HFFc6 (cell line): ENCODE data around the gene TPST2. TPM values are rescaled to one million over a fixed set of nuclear protein-coding genes. Genes with fewer than 3 reads are reported as not detected.
"Not testable (repeated sequence)": the region's sequence is repeated elsewhere in the genome, so short reads cannot be mapped to it uniquely, and the experiment has no call there.

Experiments used
- DNase-seq: peaks from one replicate; pipeline ENCODE4 v3.0.0-alpha.2; 2018
- H3K27ac Mint-ChIP-seq: 2 replicates; pipeline ENCODE4 v1.8.0; 2020; ENCODE audit warnings: mild to moderate bottlenecking, mixed read lengths
- H3K27me3 Mint-ChIP-seq: 2 replicates; pipeline ENCODE4 v1.8.0; 2021; ENCODE audit warnings: mild to moderate bottlenecking, moderate library complexity, mixed read lengths; ENCODE audit not compliant: insufficient read depth
- H3K36me3 Mint-ChIP-seq: 2 replicates; pipeline ENCODE4 v1.8.0; 2021; ENCODE audit warnings: low read depth, mixed read lengths
- H3K4me1 Mint-ChIP-seq: 2 replicates; pipeline ENCODE4 v1.8.0; 2020; ENCODE audit warnings: low read depth, mixed read lengths
- H3K4me3 Mint-ChIP-seq: 2 replicates; pipeline ENCODE4 v1.8.0; 2020; ENCODE audit warnings: mild to moderate bottlenecking, moderate library complexity, mixed read lengths
- H3K9me3 Mint-ChIP-seq: 2 replicates; pipeline ENCODE4 v1.8.0; 2020; ENCODE audit warnings: mild to moderate bottlenecking, mixed read lengths
- total RNA-seq, 6 experiments: library from RNA; stranded (reverse); fragmentation: NEBNext Ultra II Directional; extraction: Animal tissue kit (Norgen Biotek cat#: 25700); gene quantifications; 2 replicates in 1 of 6; 3 replicates in 5 of 6; pipeline ENCODE4 v1.2.3, GENCODE V29; 2021
- TF ChIP-seq, protein P1 (sequence below): fragments of 200-600 bp; sonication (generic); IDR thresholded peaks from 2 replicates; pipeline ENCODE4 v1.5.0; 2021; ENCODE audit warnings: antibody characterized with exemption, mild to moderate bottlenecking

Gene TPST2
- total RNA-seq, 6 experiments from 2014 or later, result 66.8 to 75.5 (median 73.8) TPM

GRCh38 chr22:26534874-26535602 lies 54.9 kb downstream of the TPST2 start:
- Mint-ChIP-seq H3K4me3 (no peak overlapping the region), H3K9me3 (no peaks in the 10 kb centered on the region), H3K36me3 (peaks cover 12% of the 10 kb centered on the region), H3K4me1 (peaks cover 4% of the 10 kb centered on the region; the same call in 1 of the 2 replicates), H3K27ac (no peak overlapping the region), H3K27me3 (no peaks in the 10 kb centered on the region)
- TF ChIP-seq, protein P1, sequence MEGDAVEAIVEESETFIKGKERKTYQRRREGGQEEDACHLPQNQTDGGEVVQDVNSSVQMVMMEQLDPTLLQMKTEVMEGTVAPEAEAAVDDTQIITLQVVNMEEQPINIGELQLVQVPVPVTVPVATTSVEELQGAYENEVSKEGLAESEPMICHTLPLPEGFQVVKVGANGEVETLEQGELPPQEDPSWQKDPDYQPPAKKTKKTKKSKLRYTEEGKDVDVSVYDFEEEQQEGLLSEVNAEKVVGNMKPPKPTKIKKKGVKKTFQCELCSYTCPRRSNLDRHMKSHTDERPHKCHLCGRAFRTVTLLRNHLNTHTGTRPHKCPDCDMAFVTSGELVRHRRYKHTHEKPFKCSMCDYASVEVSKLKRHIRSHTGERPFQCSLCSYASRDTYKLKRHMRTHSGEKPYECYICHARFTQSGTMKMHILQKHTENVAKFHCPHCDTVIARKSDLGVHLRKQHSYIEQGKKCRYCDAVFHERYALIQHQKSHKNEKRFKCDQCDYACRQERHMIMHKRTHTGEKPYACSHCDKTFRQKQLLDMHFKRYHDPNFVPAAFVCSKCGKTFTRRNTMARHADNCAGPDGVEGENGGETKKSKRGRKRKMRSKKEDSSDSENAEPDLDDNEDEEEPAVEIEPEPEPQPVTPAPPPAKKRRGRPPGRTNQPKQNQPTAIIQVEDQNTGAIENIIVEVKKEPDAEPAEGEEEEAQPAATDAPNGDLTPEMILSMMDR, result no peak
- DNase-seq, result no peak

- H3K4me3 Mint-ChIP-seq, result no peak overlapping the region
- no peaks in the 10 kb centered on the region for H3K27me3 Mint-ChIP-seq
- TF ChIP-seq, protein P1, result no peak
- peaks cover 12% of the 10 kb centered on the region for H3K36me3 Mint-ChIP-seq
- no peaks in the 10 kb centered on the region for H3K9me3 Mint-ChIP-seq
- no peak for DNase-seq
- H3K4me1 Mint-ChIP-seq, result peaks cover 4% of the 10 kb centered on the region; the same call in 1 of the 2 replicates
- peak overlapping the region; percentile 40; the same call in 1 of the 2 replicates for H3K27ac Mint-ChIP-seq
Measured at GRCh38 chr22:26534171-26534855, 55.6 kb downstream of the TPST2 start.

DNA sequence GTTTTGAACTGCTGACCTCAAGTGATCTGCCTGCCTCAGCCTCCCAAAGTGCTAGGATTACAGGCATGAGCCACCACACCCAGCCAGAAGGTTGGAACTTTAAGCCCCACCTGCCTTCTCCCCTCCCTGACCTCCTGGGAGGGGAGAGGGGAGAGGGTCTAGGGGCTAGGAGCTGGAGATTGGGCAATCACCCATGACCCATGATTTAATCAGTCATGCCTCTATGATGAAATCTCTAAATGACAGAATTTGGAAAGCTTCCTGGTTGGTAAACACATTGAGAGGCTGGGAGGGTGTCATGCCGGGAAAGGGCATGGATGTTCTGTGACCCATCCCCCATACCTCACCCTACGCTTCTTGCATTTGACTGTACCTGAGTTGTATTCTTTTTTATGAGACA lies 60.6 kb downstream of the TPST2 start:
- TF ChIP-seq, protein P1, result no peak
- H3K27me3 Mint-ChIP-seq, result no peaks in the 10 kb centered on the region
- no peak for DNase-seq

GRCh38 chr22:26528518-26528917 lies 61.4 kb downstream of the TPST2 start:
- not testable (repeated sequence) for DNase-seq, H3K27ac Mint-ChIP-seq, H3K4me3 Mint-ChIP-seq, H3K27me3 Mint-ChIP-seq, H3K4me1 Mint-ChIP-seq, H3K9me3 Mint-ChIP-seq
- peaks cover 17% of the 10 kb centered on the region for H3K36me3 Mint-ChIP-seq

More for the DNA sequence above, 60.6 kb downstream of the TPST2 start:
- Mint-ChIP-seq H3K36me3 (peaks cover 17% of the 10 kb centered on the region), H3K9me3 (no peaks in the 10 kb centered on the region), H3K4me3 (no peak overlapping the region), H3K4me1 (0 out of 2 replicates have a peak, but pooled peaks cover 9% of the 10 kb centered on the region), H3K27ac (no peak overlapping the region)

- Mint-ChIP-seq H3K9me3 (no peaks in the 10 kb centered on the region), H3K27me3 (no peaks in the 10 kb centered on the region), H3K36me3 (peaks cover 15% of the 10 kb centered on the region), H3K27ac (no peak overlapping the region), H3K4me3 (no peak overlapping the region), H3K4me1 (0 out of 2 replicates have a peak, but pooled peaks cover 8% of the 10 kb centered on the region)
- TF ChIP-seq, protein P1, result no peak
- no peak for DNase-seq
Measured at GRCh38 chr22:26527574-26528465, 62.1 kb downstream of the TPST2 start.
